ENCODE results near the gene NRXN3.

Gene NRXN3

DNA sequence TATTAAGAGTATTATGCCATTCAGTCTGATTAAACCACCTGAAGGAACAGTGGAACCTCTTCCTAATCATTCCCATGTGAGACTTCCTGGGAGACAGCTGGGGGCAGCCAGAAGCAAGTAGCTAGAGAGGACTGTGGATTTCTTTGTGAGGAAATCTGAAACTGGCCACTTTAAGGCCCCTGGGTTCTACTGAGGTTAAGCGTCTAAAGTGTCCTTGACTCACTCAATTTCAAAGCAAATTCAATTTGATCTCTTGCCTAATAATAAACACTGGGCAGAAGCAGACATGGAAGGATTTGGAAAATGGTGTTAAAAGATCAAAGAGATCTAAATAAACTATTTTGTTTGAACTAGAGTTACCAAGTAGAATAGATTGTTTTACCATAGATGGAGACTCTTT, 909.9 kb downstream of the NRXN3 start:
- no peaks in the 10 kb centered on the region for H3K4me1 ChIP-seq (ENCODE audit: control insufficient read depth, insufficient read depth, low read length, poor library complexity, severe bottlenecking)
- no peak for DNase-seq
- no peaks in the 10 kb centered on the region for H3K27me3 ChIP-seq (replicated peaks; ENCODE audit: control insufficient read depth, insufficient read depth, low read length, poor library complexity, severe bottlenecking)
- H3K9me3 ChIP-seq (ENCODE audit: control insufficient read depth, low read length): no peaks in the 10 kb centered on the region
- H3K36me3 ChIP-seq (ENCODE audit: control insufficient read depth, insufficient read depth, low read length): no peaks in the 10 kb centered on the region
- no peak overlapping the region for H3K4me3 ChIP-seq (ENCODE audit: insufficient read depth, low read depth, low read length, poor library complexity, severe bottlenecking)
- H3K27ac ChIP-seq (ENCODE audit: insufficient read depth, low read length, poor library complexity, severe bottlenecking): no peak overlapping the region

- no peaks in the 10 kb centered on the region for H3K9me3 ChIP-seq (ENCODE audit: control insufficient read depth, low read length)
- DNase-seq: no peak
- no peaks in the 10 kb centered on the region for H3K36me3 ChIP-seq (ENCODE audit: control insufficient read depth, insufficient read depth, low read length)
- H3K4me1 ChIP-seq (ENCODE audit: control insufficient read depth, insufficient read depth, low read length, poor library complexity, severe bottlenecking): no peaks in the 10 kb centered on the region
- H3K27ac ChIP-seq (ENCODE audit: insufficient read depth, low read length, poor library complexity, severe bottlenecking): no peak overlapping the region
- H3K4me3 ChIP-seq (ENCODE audit: insufficient read depth, low read depth, low read length, poor library complexity, severe bottlenecking): no peak overlapping the region
- no peaks in the 10 kb centered on the region for H3K27me3 ChIP-seq (replicated peaks; ENCODE audit: control insufficient read depth, insufficient read depth, low read length, poor library complexity, severe bottlenecking)
These were observed 912.7 kb downstream of the NRXN3 start for GRCh38 chr14:79082883-79083282.

- no peaks in the 10 kb centered on the region for H3K36me3 ChIP-seq (ENCODE audit: control insufficient read depth, insufficient read depth, low read length)
- H3K27ac ChIP-seq (ENCODE audit: insufficient read depth, low read length, poor library complexity, severe bottlenecking): no peak overlapping the region
- DNase-seq: no peak
- no peaks in the 10 kb centered on the region for H3K4me1 ChIP-seq (ENCODE audit: control insufficient read depth, insufficient read depth, low read length, poor library complexity, severe bottlenecking)
- no peaks in the 10 kb centered on the region for H3K9me3 ChIP-seq (ENCODE audit: control insufficient read depth, low read length)
- no peak overlapping the region for H3K4me3 ChIP-seq (ENCODE audit: insufficient read depth, low read depth, low read length, poor library complexity, severe bottlenecking)
- no peaks in the 10 kb centered on the region for H3K27me3 ChIP-seq (replicated peaks; ENCODE audit: control insufficient read depth, insufficient read depth, low read length, poor library complexity, severe bottlenecking)
These were observed 913.2 kb downstream of the NRXN3 start for GRCh38 chr14:79083356-79083755.

DNA sequence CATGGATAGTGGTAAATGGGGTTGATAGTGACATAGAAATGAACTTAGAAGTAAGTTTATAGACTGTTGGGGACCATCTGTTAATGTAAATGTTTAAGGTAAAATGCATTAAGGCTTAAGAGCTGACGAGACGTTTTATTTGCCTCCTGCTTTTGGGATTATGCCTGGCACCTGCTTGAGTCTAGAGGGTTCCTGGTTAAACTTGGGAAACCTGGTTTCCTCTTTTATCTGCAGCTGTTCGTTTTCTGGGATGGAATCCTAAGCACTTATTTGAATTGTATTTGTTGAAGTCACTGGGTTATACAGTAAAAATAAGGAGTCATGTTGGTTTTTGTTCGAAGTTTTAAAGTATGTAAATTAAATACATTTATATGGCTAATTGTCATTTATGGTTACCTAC, 914.7 kb downstream of the NRXN3 start:
- no peak overlapping the region for H3K4me3 ChIP-seq (ENCODE audit: insufficient read depth, low read depth, low read length, poor library complexity, severe bottlenecking)
- H3K27me3 ChIP-seq (replicated peaks; ENCODE audit: control insufficient read depth, insufficient read depth, low read length, poor library complexity, severe bottlenecking): no peaks in the 10 kb centered on the region

DNA sequence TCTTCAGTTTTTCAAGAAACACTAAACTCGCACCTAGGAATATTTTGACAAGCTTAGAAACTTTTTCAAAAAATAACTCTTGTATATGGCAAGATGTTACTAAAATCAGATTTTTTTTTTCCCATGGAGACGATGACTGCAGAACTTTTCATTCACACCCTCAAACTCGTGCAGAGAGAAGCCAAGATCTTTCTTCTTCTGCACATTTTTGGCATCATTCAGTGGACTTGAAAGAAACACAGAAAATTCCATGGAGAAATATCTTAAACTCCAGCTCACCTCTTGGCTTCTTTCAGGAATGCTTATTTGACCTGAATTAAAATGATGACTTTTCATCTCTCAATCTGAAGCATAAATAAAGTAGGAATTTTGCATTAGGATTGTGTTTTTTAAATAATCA, 919.4 kb downstream of the NRXN3 start:
- Histone ChIP-seq H3K4me1 (ENCODE audit: control insufficient read depth, insufficient read depth, low read length, poor library complexity, severe bottlenecking) (no peaks in the 10 kb centered on the region), H3K27ac (ENCODE audit: insufficient read depth, low read length, poor library complexity, severe bottlenecking) (no peak overlapping the region), H3K36me3 (ENCODE audit: control insufficient read depth, insufficient read depth, low read length) (no peaks in the 10 kb centered on the region), H3K9me3 (ENCODE audit: control insufficient read depth, low read length) (no peaks in the 10 kb centered on the region), H3K4me3 (ENCODE audit: insufficient read depth, low read depth, low read length, poor library complexity, severe bottlenecking) (no peak overlapping the region), H3K27me3 (replicated peaks; ENCODE audit: control insufficient read depth, insufficient read depth, low read length, poor library complexity, severe bottlenecking) (no peaks in the 10 kb centered on the region)
- no peak for DNase-seq

More for the DNA sequence above, 914.7 kb downstream of the NRXN3 start:
- no peaks in the 10 kb centered on the region for H3K4me1 ChIP-seq (ENCODE audit: control insufficient read depth, insufficient read depth, low read length, poor library complexity, severe bottlenecking)
- no peak overlapping the region for H3K27ac ChIP-seq (ENCODE audit: insufficient read depth, low read length, poor library complexity, severe bottlenecking)
- H3K9me3 ChIP-seq (ENCODE audit: control insufficient read depth, low read length): no peaks in the 10 kb centered on the region
- H3K36me3 ChIP-seq (ENCODE audit: control insufficient read depth, insufficient read depth, low read length): no peaks in the 10 kb centered on the region
- DNase-seq: no peak

GRCh38 chr14:79090641-79091180, 920.5 kb downstream of the NRXN3 start:
- no peaks in the 10 kb centered on the region for H3K4me1 ChIP-seq (ENCODE audit: control insufficient read depth, insufficient read depth, low read length, poor library complexity, severe bottlenecking)
- no peaks in the 10 kb centered on the region for H3K27me3 ChIP-seq (replicated peaks; ENCODE audit: control insufficient read depth, insufficient read depth, low read length, poor library complexity, severe bottlenecking)
- no peak overlapping the region for H3K27ac ChIP-seq (ENCODE audit: insufficient read depth, low read length, poor library complexity, severe bottlenecking)
- no peaks in the 10 kb centered on the region for H3K9me3 ChIP-seq (ENCODE audit: control insufficient read depth, low read length)
- H3K36me3 ChIP-seq (ENCODE audit: control insufficient read depth, insufficient read depth, low read length): no peaks in the 10 kb centered on the region
- DNase-seq: no peak
- H3K4me3 ChIP-seq (ENCODE audit: insufficient read depth, low read depth, low read length, poor library complexity, severe bottlenecking): no peak overlapping the region

DNA sequence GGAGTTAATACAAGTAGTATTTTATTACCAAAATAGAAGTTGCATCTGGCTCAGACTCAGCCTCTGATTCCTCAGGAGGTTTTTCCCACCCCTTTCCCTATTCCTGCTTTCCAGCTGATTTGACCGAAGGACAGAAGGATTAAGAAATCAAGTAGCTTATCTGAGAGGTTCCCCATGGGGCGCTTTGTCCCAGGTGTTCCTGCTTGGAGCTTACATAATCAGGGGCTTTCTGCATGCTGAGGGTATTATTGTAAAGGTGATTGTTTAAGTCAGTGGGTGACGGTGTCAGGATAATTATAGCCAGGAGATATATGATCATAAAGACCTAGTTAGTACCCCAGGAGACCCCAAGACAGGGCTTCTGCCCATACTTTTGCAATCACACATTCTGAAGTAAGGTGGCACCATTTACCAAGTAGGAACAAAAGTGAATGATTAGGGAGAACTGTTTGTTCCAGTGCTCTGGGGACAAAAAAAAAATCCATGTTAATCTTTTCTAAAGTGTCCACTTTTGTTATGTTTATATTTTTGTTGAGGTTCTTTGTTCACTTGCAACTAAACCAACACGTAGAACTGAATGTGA, 921.3 kb downstream of the NRXN3 start:
- Histone ChIP-seq H3K27ac (ENCODE audit: insufficient read depth, low read length, poor library complexity, severe bottlenecking) (no peak overlapping the region), H3K27me3 (replicated peaks; ENCODE audit: control insufficient read depth, insufficient read depth, low read length, poor library complexity, severe bottlenecking) (no peaks in the 10 kb centered on the region), H3K4me1 (ENCODE audit: control insufficient read depth, insufficient read depth, low read length, poor library complexity, severe bottlenecking) (no peaks in the 10 kb centered on the region), H3K4me3 (ENCODE audit: insufficient read depth, low read depth, low read length, poor library complexity, severe bottlenecking) (no peak overlapping the region), H3K9me3 (ENCODE audit: control insufficient read depth, low read length) (no peaks in the 10 kb centered on the region), H3K36me3 (ENCODE audit: control insufficient read depth, insufficient read depth, low read length) (no peaks in the 10 kb centered on the region)
- DNase-seq: no peak

DNA sequence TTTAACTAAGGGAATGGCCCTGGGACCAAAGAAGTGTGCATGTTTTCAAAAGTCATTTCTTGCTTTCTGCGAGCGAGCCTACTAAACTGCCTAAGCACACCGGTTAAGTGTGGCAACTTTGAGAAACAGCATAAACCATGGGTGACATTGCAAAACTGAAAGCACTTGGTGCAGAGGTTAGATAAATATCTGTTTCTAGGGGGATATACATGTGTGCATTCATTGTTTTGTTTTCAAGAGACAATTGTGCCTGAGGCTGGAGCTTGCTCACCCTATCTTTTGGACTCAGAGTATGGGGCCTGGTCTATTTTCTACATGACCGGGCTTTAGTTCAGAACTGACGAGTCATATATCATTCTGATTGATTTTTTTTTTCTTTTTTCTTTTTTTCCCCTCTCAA, 923.4 kb downstream of the NRXN3 start:
- no peaks in the 10 kb centered on the region for H3K27me3 ChIP-seq (replicated peaks; ENCODE audit: control insufficient read depth, insufficient read depth, low read length, poor library complexity, severe bottlenecking)
- no peaks in the 10 kb centered on the region for H3K36me3 ChIP-seq (ENCODE audit: control insufficient read depth, insufficient read depth, low read length)
- H3K27ac ChIP-seq (ENCODE audit: insufficient read depth, low read length, poor library complexity, severe bottlenecking): no peak overlapping the region
- no peaks in the 10 kb centered on the region for H3K9me3 ChIP-seq (ENCODE audit: control insufficient read depth, low read length)
- H3K4me1 ChIP-seq (ENCODE audit: control insufficient read depth, insufficient read depth, low read length, poor library complexity, severe bottlenecking): no peaks in the 10 kb centered on the region
- H3K4me3 ChIP-seq (ENCODE audit: insufficient read depth, low read depth, low read length, poor library complexity, severe bottlenecking): no peak overlapping the region
- no peak for DNase-seq

GRCh38 chr14:79094951-79095350, 924.8 kb downstream of the NRXN3 start:
- no peak overlapping the region for H3K27ac ChIP-seq (ENCODE audit: insufficient read depth, low read length, poor library complexity, severe bottlenecking)
- H3K4me1 ChIP-seq (ENCODE audit: control insufficient read depth, insufficient read depth, low read length, poor library complexity, severe bottlenecking): no peaks in the 10 kb centered on the region
- no peaks in the 10 kb centered on the region for H3K36me3 ChIP-seq (ENCODE audit: control insufficient read depth, insufficient read depth, low read length)
- H3K4me3 ChIP-seq (ENCODE audit: insufficient read depth, low read depth, low read length, poor library complexity, severe bottlenecking): no peak overlapping the region
- DNase-seq: no peak
- H3K27me3 ChIP-seq (replicated peaks; ENCODE audit: control insufficient read depth, insufficient read depth, low read length, poor library complexity, severe bottlenecking): no peaks in the 10 kb centered on the region
- H3K9me3 ChIP-seq (ENCODE audit: control insufficient read depth, low read length): no peaks in the 10 kb centered on the region

GRCh38 chr14:79096811-79097210, 926.6 kb downstream of the NRXN3 start:
- H3K4me1 ChIP-seq (ENCODE audit: control insufficient read depth, insufficient read depth, low read length, poor library complexity, severe bottlenecking): no peaks in the 10 kb centered on the region
- H3K4me3 ChIP-seq (ENCODE audit: insufficient read depth, low read depth, low read length, poor library complexity, severe bottlenecking): no peak overlapping the region
- no peak for DNase-seq
- no peaks in the 10 kb centered on the region for H3K9me3 ChIP-seq (ENCODE audit: control insufficient read depth, low read length)
- H3K36me3 ChIP-seq (ENCODE audit: control insufficient read depth, insufficient read depth, low read length): no peaks in the 10 kb centered on the region
- no peak overlapping the region for H3K27ac ChIP-seq (ENCODE audit: insufficient read depth, low read length, poor library complexity, severe bottlenecking)
- no peaks in the 10 kb centered on the region for H3K27me3 ChIP-seq (replicated peaks; ENCODE audit: control insufficient read depth, insufficient read depth, low read length, poor library complexity, severe bottlenecking)

Data from effector memory CD4-positive, alpha-beta T cell (primary cell).